H9 (cell line): Measurements from ENCODE around the gene PLXNB1. TPM values are rescaled to one million over a fixed set of nuclear protein-coding genes. Genes with fewer than 3 reads are reported as not detected.

Source experiments
- DNase-seq: peaks from one replicate; pipeline ENCODE4 v3.0.0-alpha.2; 2017
- H2AFZ ChIP-seq: one replicate; pipeline ENCODE4 v1.6.1; 2013; ENCODE audit warnings: mild to moderate bottlenecking, low read length, control low read depth, moderate library complexity
- H2AK5ac ChIP-seq: 2 replicates; pipeline ENCODE4 v1.6.1; 2013; ENCODE audit warnings: low read length, control low read depth, mixed read lengths; ENCODE audit not compliant: insufficient read length
- H2BK120ac ChIP-seq: one replicate; pipeline ENCODE4 v1.6.1; 2013; ENCODE audit warnings: low read depth, mild to moderate bottlenecking, low read length, control low read depth, inconsistent platforms; ENCODE audit not compliant: poor library complexity, severe bottlenecking
- H2BK12ac ChIP-seq: 2 replicates; pipeline ENCODE4 v1.6.1; 2013; ENCODE audit warnings: low read length, control low read depth, mixed read lengths, low read depth; ENCODE audit not compliant: insufficient read length
- H2BK15ac ChIP-seq: 2 replicates; pipeline ENCODE4 v1.6.1; 2013; ENCODE audit warnings: low read depth, low read length, control low read depth
- H2BK20ac ChIP-seq: one replicate; pipeline ENCODE4 v1.6.1; 2013; ENCODE audit warnings: low read depth, mild to moderate bottlenecking, low read length, control low read depth, inconsistent platforms; ENCODE audit not compliant: poor library complexity, severe bottlenecking
- H2BK5ac ChIP-seq: 2 replicates; pipeline ENCODE4 v1.6.1; 2013; ENCODE audit warnings: low read length, control low read depth, mixed read lengths; ENCODE audit not compliant: insufficient read length
- H3K14ac ChIP-seq: 2 replicates; pipeline ENCODE4 v1.6.1; 2013; ENCODE audit warnings: low read length, control low read depth; ENCODE audit not compliant: insufficient read depth
- H3K18ac ChIP-seq: 2 replicates; pipeline ENCODE4 v1.6.1; 2013; ENCODE audit warnings: low read depth, mild to moderate bottlenecking, mixed read lengths, low read length, control low read depth; ENCODE audit not compliant: insufficient read length
- H3K23ac ChIP-seq: 2 replicates; pipeline ENCODE4 v1.6.1; 2013; ENCODE audit warnings: low read length, control low read depth, mixed read lengths, low read depth; ENCODE audit not compliant: insufficient read length
- H3K23me2 ChIP-seq: 2 replicates; pipeline ENCODE4 v1.6.1; 2013; ENCODE audit warnings: low read depth, mild to moderate bottlenecking, mixed read lengths, low read length, control low read depth; ENCODE audit not compliant: insufficient read length, poor library complexity, severe bottlenecking
- H3K27ac ChIP-seq: 2 replicates; pipeline ENCODE4 v1.5.1; 2013; ENCODE audit warnings: low read length, control low read depth, mixed read lengths, low read depth; ENCODE audit not compliant: insufficient read length
- H3K27me3 ChIP-seq: 2 replicates; pipeline ENCODE4 v1.6.1; 2013; ENCODE audit warnings: low read length, control low read depth, inconsistent platforms; ENCODE audit not compliant: insufficient read depth
- H3K4ac ChIP-seq: 2 replicates; pipeline ENCODE4 v1.6.1; 2013; ENCODE audit warnings: low read depth, mild to moderate bottlenecking, control low read depth, inconsistent platforms, low read length, moderate library complexity
- H3K4me1 ChIP-seq: 2 replicates; pipeline ENCODE4 v1.6.1; 2013; ENCODE audit warnings: low read length, control low read depth, inconsistent platforms; ENCODE audit not compliant: insufficient read depth
- H3K4me2 ChIP-seq: 2 replicates; pipeline ENCODE4 v1.6.1; 2013; ENCODE audit warnings: low read length, control low read depth, mixed read lengths; ENCODE audit not compliant: insufficient read length, insufficient read depth
- H3K56ac ChIP-seq: 2 replicates; pipeline ENCODE4 v1.6.1; 2013; ENCODE audit warnings: low read depth, mild to moderate bottlenecking, mixed read lengths, low read length, control low read depth; ENCODE audit not compliant: insufficient read length
- H3K79me1 ChIP-seq: 2 replicates; pipeline ENCODE4 v1.6.1; 2013; ENCODE audit warnings: low read depth, mild to moderate bottlenecking, moderate library complexity, low read length, control low read depth, inconsistent platforms; ENCODE audit not compliant: insufficient read depth, poor library complexity, severe bottlenecking
- H3K79me2 ChIP-seq: 2 replicates; pipeline ENCODE4 v1.6.1; 2013; ENCODE audit warnings: low read length, control low read depth, inconsistent platforms; ENCODE audit not compliant: insufficient read depth
- H3K9ac ChIP-seq: 2 replicates; pipeline ENCODE4 v1.6.1; 2013; ENCODE audit warnings: low read length, control low read depth, mixed read lengths; ENCODE audit not compliant: insufficient read length; ENCODE audit errors: extremely low read depth
- H3K9me3 ChIP-seq: one replicate; pipeline ENCODE4 v1.6.1; 2013; ENCODE audit warnings: low read depth, low read length, inconsistent platforms; ENCODE audit not compliant: control insufficient read depth
- H3T11ph ChIP-seq: one replicate; pipeline ENCODE4 v1.6.1; 2013; ENCODE audit warnings: mild to moderate bottlenecking, low read length, control low read depth, inconsistent platforms
- H4K20me1 ChIP-seq: one replicate; pipeline ENCODE4 v1.6.1; 2013; ENCODE audit not compliant: control insufficient read depth, insufficient read length, insufficient read depth
- H4K5ac ChIP-seq: 2 replicates; pipeline ENCODE4 v1.6.1; 2013; ENCODE audit warnings: low read depth, mild to moderate bottlenecking, mixed read lengths, low read length, control low read depth; ENCODE audit not compliant: insufficient read length
- H4K8ac ChIP-seq: replicated peaks from 2 replicates; pipeline ENCODE4 v1.6.1; 2013; ENCODE audit warnings: low read length, control low read depth, mixed read lengths, low read depth; ENCODE audit not compliant: insufficient read length
- H4K91ac ChIP-seq: 2 replicates; pipeline ENCODE4 v1.6.1; 2013; ENCODE audit warnings: low read depth, mild to moderate bottlenecking, moderate library complexity, mixed read lengths, low read length, control low read depth; ENCODE audit not compliant: insufficient read length
- H3K27ac Mint-ChIP-seq, 3 experiments: 2 replicates in 2 of 3; 3 replicates in 1 of 3; pipeline ENCODE4 v1.8.0; 2020 to 2021; ENCODE audit warnings: mixed read lengths in 3 of 3, mild to moderate bottlenecking in 1 of 3, moderate library complexity in 1 of 3
- H3K27me3 Mint-ChIP-seq: 2 replicates; pipeline ENCODE4 v1.8.0; 2021; ENCODE audit warnings: low read depth, mild to moderate bottlenecking, moderate library complexity, mixed read lengths
- H3K36me3 Mint-ChIP-seq, 3 experiments: 2 replicates in 2 of 3; 3 replicates in 1 of 3; pipeline ENCODE4 v1.8.0; 2020 to 2021; ENCODE audit warnings: low read depth in 3 of 3, mixed read lengths in 3 of 3; ENCODE audit not compliant: insufficient read depth in 1 of 3
- H3K4me1 Mint-ChIP-seq, 2 experiments: 2 replicates each; pipeline ENCODE4 v1.8.0; 2020; ENCODE audit warnings: mixed read lengths in 2 of 2
- H3K4me3 Mint-ChIP-seq, 2 experiments: 2 replicates in 1 of 2; 3 replicates in 1 of 2; pipeline ENCODE4 v1.8.0; 2020 to 2021; ENCODE audit warnings: mild to moderate bottlenecking in 2 of 2, mixed read lengths in 2 of 2, moderate library complexity in 1 of 2
- H3K9me3 Mint-ChIP-seq, 2 experiments: 2 replicates in 1 of 2; 3 replicates in 1 of 2; pipeline ENCODE4 v1.8.0; 2020; ENCODE audit warnings: mild to moderate bottlenecking in 2 of 2, mixed read lengths in 2 of 2, moderate library complexity in 1 of 2
- WGBS: extraction: QIAGEN DNeasy Blood & Tissue Kit; methylation state at CpG from one replicate; pipeline ENCODE4 v1.1.7; 2013; ENCODE audit warnings: missing lambda C conversion rate, low lambda C conversion rate, mixed read lengths; ENCODE audit not compliant: insufficient read length; ENCODE audit errors: extremely low coverage; 5-methylcytosine and 5-hydroxymethylcytosine counted together
- total RNA-seq: library from RNA; stranded (reverse); gene quantifications from 2 replicates; pipeline ENCODE4 v1.2.1, GENCODE V29; 2021
- TF ChIP-seq, protein P1 (sequence below): fragments of 200-600 bp; sonication (generic); conservative IDR thresholded peaks from 3 replicates; pipeline ENCODE4 v1.8.0; 2021; ENCODE audit warnings: antibody characterized with exemption, mild to moderate bottlenecking

The PLXNB1 gene
- total RNA-seq, 1 experiment from 2014 or later = 184 TPM

DNA sequence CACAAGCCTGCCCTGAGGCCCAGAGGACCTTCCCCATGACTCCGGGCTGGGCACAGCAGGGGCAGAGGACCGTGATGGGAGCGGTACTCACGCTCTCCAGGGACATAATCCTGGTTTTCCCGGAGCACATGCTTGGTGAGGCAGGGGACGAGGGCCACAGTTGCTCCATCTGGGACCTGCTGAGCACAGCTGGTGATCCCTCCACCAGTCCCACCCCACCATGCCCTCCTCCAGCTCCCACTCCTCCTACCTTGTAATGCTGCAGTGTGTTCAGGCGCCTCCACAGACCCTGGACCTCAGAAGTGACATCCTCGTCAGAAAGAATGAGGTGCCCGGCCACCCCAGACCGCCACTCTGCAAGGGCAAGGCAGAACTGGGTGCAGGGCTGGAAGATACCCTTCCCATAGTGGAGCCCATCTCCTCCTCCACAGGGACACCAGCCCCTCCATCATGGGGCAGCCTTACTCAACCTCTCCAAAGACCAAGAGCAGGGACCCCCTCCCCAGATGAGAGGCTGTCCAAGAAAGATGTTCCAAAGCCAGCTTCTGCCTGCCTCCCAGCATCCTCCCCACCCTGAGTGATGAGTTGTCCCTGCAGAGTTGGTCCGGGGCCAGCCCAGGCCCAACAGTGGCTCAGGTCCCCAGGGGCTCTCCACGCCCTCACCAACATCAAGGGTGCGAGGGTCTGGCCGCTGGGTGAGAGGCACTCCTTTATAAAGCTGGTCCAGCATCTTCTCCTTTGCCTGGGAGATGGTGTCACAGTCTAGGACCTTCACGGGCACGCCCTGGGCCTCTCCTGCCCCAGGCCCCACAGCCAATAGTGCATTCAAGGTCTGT is 19.5 kb downstream of the PLXNB1 start:
- Histone ChIP-seq H3K9me3 (no peaks in the 10 kb centered on the region), H3K79me1 (no peaks in the 10 kb centered on the region), H2BK20ac (no peak overlapping the region), H3K9ac (no peak overlapping the region), H3K23me2 (no peaks in the 10 kb centered on the region), H2AK5ac (no peak overlapping the region), H4K20me1 (no peaks in the 10 kb centered on the region), H2AFZ (no peak overlapping the region), H3T11ph (no peak overlapping the region), H3K4me1 (no peaks in the 10 kb centered on the region), H4K5ac (no peak overlapping the region), H3K4ac (no peak overlapping the region), H3K18ac (no peak overlapping the region), H4K91ac (no peak overlapping the region), H2BK120ac (no peak overlapping the region), H2BK12ac (no peak overlapping the region), H3K27me3 (no peaks in the 10 kb centered on the region), H3K23ac (no peak overlapping the region), H3K27ac (no peak overlapping the region), H2BK15ac (no peak overlapping the region), H2BK5ac (no peak overlapping the region), H3K79me2 (no peaks in the 10 kb centered on the region), H3K4me2 (no peak overlapping the region), H4K8ac (no peak overlapping the region), H3K56ac (no peak overlapping the region), H3K14ac (no peak overlapping the region)
- Mint-ChIP-seq H3K27ac (no peak overlapping the region), H3K4me1 (no peaks in the 10 kb centered on the region), H3K9me3 (no peaks in the 10 kb centered on the region), H3K36me3 (peaks cover 61 to 98% (median 97%) of the 10 kb centered on the region in 3 experiments), H3K27me3 (no peaks in the 10 kb centered on the region; the same call in 1 of the 2 replicates), H3K4me3 (no peak overlapping the region)
- no CpG with 5 or more reads among the region's 16 CpGs for WGBS
- no peak for DNase-seq
- TF ChIP-seq, protein P1, sequence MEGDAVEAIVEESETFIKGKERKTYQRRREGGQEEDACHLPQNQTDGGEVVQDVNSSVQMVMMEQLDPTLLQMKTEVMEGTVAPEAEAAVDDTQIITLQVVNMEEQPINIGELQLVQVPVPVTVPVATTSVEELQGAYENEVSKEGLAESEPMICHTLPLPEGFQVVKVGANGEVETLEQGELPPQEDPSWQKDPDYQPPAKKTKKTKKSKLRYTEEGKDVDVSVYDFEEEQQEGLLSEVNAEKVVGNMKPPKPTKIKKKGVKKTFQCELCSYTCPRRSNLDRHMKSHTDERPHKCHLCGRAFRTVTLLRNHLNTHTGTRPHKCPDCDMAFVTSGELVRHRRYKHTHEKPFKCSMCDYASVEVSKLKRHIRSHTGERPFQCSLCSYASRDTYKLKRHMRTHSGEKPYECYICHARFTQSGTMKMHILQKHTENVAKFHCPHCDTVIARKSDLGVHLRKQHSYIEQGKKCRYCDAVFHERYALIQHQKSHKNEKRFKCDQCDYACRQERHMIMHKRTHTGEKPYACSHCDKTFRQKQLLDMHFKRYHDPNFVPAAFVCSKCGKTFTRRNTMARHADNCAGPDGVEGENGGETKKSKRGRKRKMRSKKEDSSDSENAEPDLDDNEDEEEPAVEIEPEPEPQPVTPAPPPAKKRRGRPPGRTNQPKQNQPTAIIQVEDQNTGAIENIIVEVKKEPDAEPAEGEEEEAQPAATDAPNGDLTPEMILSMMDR = no peak
